Fibroblast of skin of back (primary cell): ENCODE data around the gene LCN2. TPM values are rescaled to one million over a fixed set of nuclear protein-coding genes. Genes with fewer than 3 reads are reported as not detected.
A peak's percentile ranks its signal among the peaks of the same experiment; 100 is the strongest.
"Not testable (repeated sequence)": the region's sequence is repeated elsewhere in the genome, so short reads cannot be mapped to it uniquely, and the experiment has no call there.

Source experiments
- DNase-seq: peaks from one replicate; pipeline ENCODE4 v3.0.0-alpha.2; 2013
- polyA plus RNA-seq, 2 experiments: library from polyadenylated mRNA; unstranded; fragments of 120-200 nt; gene quantifications; one replicate each; pipeline ENCODE4 v1.2.1, GENCODE V29; 2013; ENCODE audit not compliant: insufficient read length in 2 of 2

Gene LCN2
- not detected for polyA plus RNA-seq (2013, experiment 1 of 2; ENCODE audit: insufficient read length)
- not detected for polyA plus RNA-seq (2013, experiment 2 of 2; ENCODE audit: insufficient read length)

GRCh38 chr9:128149001-128149701, at the start of gene LCN2:
Gene LCN2 (plus strand): TSS chr9:128149453. CDS start chr9:128149526, 73 bp downstream.
- DNase-seq = no peak

GRCh38 chr9:128099932-128100491, 49.2 kb upstream of the LCN2 start:
- no peak for DNase-seq

GRCh38 chr9:128100581-128100980, 48.7 kb upstream of the LCN2 start:
- DNase-seq = no peak

- no peak for DNase-seq
Observed at GRCh38 chr9:128101231-128101661, 48.0 kb upstream of the LCN2 start.

GRCh38 chr9:128101690-128102089, 47.6 kb upstream of the LCN2 start:
- no peak for DNase-seq

- DNase-seq = no peak
Observed at GRCh38 chr9:128102196-128102595, 47.1 kb upstream of the LCN2 start.

- DNase-seq = no peak
Observed at GRCh38 chr9:128102861-128103588, 46.2 kb upstream of the LCN2 start.

- DNase-seq = no peak
Observed at GRCh38 chr9:128103589-128103962, 45.7 kb upstream of the LCN2 start.

GRCh38 chr9:128104171-128104618, 45.1 kb upstream of the LCN2 start:
- peak; percentile 40 for DNase-seq

- DNase-seq = no peak
Observed at GRCh38 chr9:128105538-128106175, 43.6 kb upstream of the LCN2 start.

- DNase-seq = no peak
Observed at GRCh38 chr9:128106181-128106939, 42.9 kb upstream of the LCN2 start.

- DNase-seq = no peak
Observed at GRCh38 chr9:128106940-128107467, 42.2 kb upstream of the LCN2 start.

GRCh38 chr9:128107468-128108268, 41.6 kb upstream of the LCN2 start:
- no peak for DNase-seq

GRCh38 chr9:128108269-128109049, 40.8 kb upstream of the LCN2 start:
- no peak for DNase-seq

- DNase-seq = no peak
Observed at GRCh38 chr9:128109050-128109709, 40.1 kb upstream of the LCN2 start.

GRCh38 chr9:128111726-128112125, 37.5 kb upstream of the LCN2 start:
- not testable (repeated sequence) for DNase-seq

GRCh38 chr9:128113526-128114325, 35.5 kb upstream of the LCN2 start:
- DNase-seq = no peak

GRCh38 chr9:128114326-128115186, 34.7 kb upstream of the LCN2 start:
- no peak for DNase-seq
